MM.1S (cell line): ENCODE measurements around the gene RUNX1.

ENCODE experiments used
- DNase-seq: peaks from one replicate; pipeline ENCODE4 v3.0.0-alpha.2; 2015
- H2AFZ ChIP-seq: fragments of 300-600 bp; sonication (generic); 2 replicates; pipeline ENCODE4 v1.6.0; 2016; ENCODE audit warnings: antibody characterized with exemption, low read length
- H3F3A ChIP-seq: fragments of 300-600 bp; sonication (generic); 2 replicates; pipeline ENCODE4 v1.6.1; 2016; ENCODE audit warnings: mild to moderate bottlenecking, antibody characterized with exemption, low read length, moderate library complexity, mixed read lengths; ENCODE audit not compliant: insufficient read depth
- H3K27ac ChIP-seq: fragments of 300-600 bp; sonication (generic); 2 replicates; pipeline ENCODE4 v1.5.1; 2016; ENCODE audit warnings: mild to moderate bottlenecking, low read length
- H3K27me3 ChIP-seq: fragments of 300-600 bp; sonication (generic); replicated peaks from 2 replicates; pipeline ENCODE4 v1.6.0; 2016; ENCODE audit warnings: low read length; ENCODE audit not compliant: insufficient read depth
- H3K36me3 ChIP-seq: fragments of 300-600 bp; sonication (generic); replicated peaks from 2 replicates; pipeline ENCODE4 v1.6.1; 2016; ENCODE audit warnings: mild to moderate bottlenecking, low read length, mixed read lengths; ENCODE audit not compliant: insufficient read depth
- H3K4me1 ChIP-seq: fragments of 300-600 bp; sonication (generic); 2 replicates; pipeline ENCODE4 v1.6.1; 2016; ENCODE audit warnings: low read length, mixed read lengths
- H3K4me2 ChIP-seq: fragments of 300-600 bp; sonication (generic); 2 replicates; pipeline ENCODE4 v1.6.0; 2016; ENCODE audit warnings: low read depth, low read length
- H3K4me3 ChIP-seq: fragments of 300-600 bp; sonication (generic); 2 replicates; pipeline ENCODE4 v1.5.1; 2016; ENCODE audit warnings: low read length, mixed read lengths
- H3K79me2 ChIP-seq: fragments of 300-600 bp; sonication (generic); 2 replicates; pipeline ENCODE4 v1.6.1; 2016; ENCODE audit warnings: mixed run types, low read length, mixed read lengths
- H3K9ac ChIP-seq: fragments of 300-600 bp; sonication (generic); 2 replicates; pipeline ENCODE4 v1.6.1; 2016; ENCODE audit warnings: low read length, mixed read lengths
- H3K9me2 ChIP-seq: fragments of 300-600 bp; sonication (generic); replicated peaks from 2 replicates; pipeline ENCODE4 v1.6.1; 2016; ENCODE audit warnings: mild to moderate bottlenecking, low read length, mixed read lengths; ENCODE audit not compliant: insufficient read depth
- H3K9me3 ChIP-seq: fragments of 300-600 bp; sonication (generic); replicated peaks from 2 replicates; pipeline ENCODE4 v1.6.1; 2016; ENCODE audit warnings: mild to moderate bottlenecking, low read length, mixed read lengths; ENCODE audit not compliant: insufficient read depth
- H4K20me1 ChIP-seq: fragments of 300-600 bp; sonication (generic); 2 replicates; pipeline ENCODE4 v1.6.1; 2016; ENCODE audit warnings: mild to moderate bottlenecking, low read length, moderate library complexity, mixed read lengths; ENCODE audit not compliant: insufficient read depth
- CTCF ChIP-seq: fragments of 300-600 bp; sonication (generic); IDR thresholded peaks from 2 replicates; pipeline ENCODE4 v1.5.1; 2016; ENCODE audit warnings: antibody characterized with exemption, low read length, mixed read lengths
- EZH2 ChIP-seq: fragments of 300-600 bp; sonication (generic); optimal IDR thresholded peaks from 2 replicates; pipeline ENCODE3; 2017; ENCODE audit warnings: low read depth, mild to moderate bottlenecking, antibody characterized with exemption, low read length, mixed read lengths
- EZH2phosphoT487 ChIP-seq: fragments of 300-600 bp; sonication (generic); IDR thresholded peaks from 2 replicates; pipeline ENCODE4 v1.6.1; 2018; ENCODE audit warnings: antibody characterized with exemption, low read length

The RUNX1 gene

GRCh38 chr21:34981791-34982190 lies 67.3 kb downstream of the RUNX1 start:
- no peak for TF ChIP-seq EZH2
- no peak for TF ChIP-seq EZH2phosphoT487
- no peak for TF ChIP-seq CTCF
- no peaks in the 10 kb centered on the region for H3K79me2 ChIP-seq
- H3K36me3 ChIP-seq = no peaks in the 10 kb centered on the region
- H2AFZ ChIP-seq = no peak overlapping the region
- peaks cover 12% of the 10 kb centered on the region for H3K4me1 ChIP-seq
- H3K4me2 ChIP-seq = no peak overlapping the region
- no peaks in the 10 kb centered on the region for H3F3A ChIP-seq
- DNase-seq = no peak
- H3K4me3 ChIP-seq = no peak overlapping the region
- no peak overlapping the region for H3K27ac ChIP-seq
- no peaks in the 10 kb centered on the region for H3K9me3 ChIP-seq
- H3K27me3 ChIP-seq = peaks cover 10% of the 10 kb centered on the region
- H3K9ac ChIP-seq = no peak overlapping the region
- no peaks in the 10 kb centered on the region for H4K20me1 ChIP-seq
- H3K9me2 ChIP-seq = no peaks in the 10 kb centered on the region

GRCh38 chr21:34980423-34981115 lies 68.5 kb downstream of the RUNX1 start:
- no peak for DNase-seq
- Histone ChIP-seq H3K27me3 (peaks cover 22% of the 10 kb centered on the region), H2AFZ (no peak overlapping the region), H3K27ac (no peak overlapping the region), H3K9me2 (no peaks in the 10 kb centered on the region), H3K9ac (no peak overlapping the region), H3F3A (no peaks in the 10 kb centered on the region), H4K20me1 (no peaks in the 10 kb centered on the region), H3K4me1 (peaks cover 11% of the 10 kb centered on the region), H3K4me2 (no peak overlapping the region), H3K4me3 (no peak overlapping the region), H3K36me3 (no peaks in the 10 kb centered on the region), H3K9me3 (no peaks in the 10 kb centered on the region), H3K79me2 (no peaks in the 10 kb centered on the region)
- TF ChIP-seq EZH2phosphoT487 (no peak), EZH2 (no peak), CTCF (no peak)

- Histone ChIP-seq H3F3A (peaks cover 8% of the 10 kb centered on the region), H3K4me2 (no peak overlapping the region), H3K9me2 (no peaks in the 10 kb centered on the region), H3K9me3 (no peaks in the 10 kb centered on the region), H2AFZ (no peak overlapping the region), H3K36me3 (no peaks in the 10 kb centered on the region), H3K4me1 (peaks cover 23% of the 10 kb centered on the region), H3K9ac (no peak overlapping the region), H3K27ac (no peak overlapping the region), H3K27me3 (peaks cover 27% of the 10 kb centered on the region), H3K4me3 (no peak overlapping the region), H4K20me1 (no peaks in the 10 kb centered on the region), H3K79me2 (no peaks in the 10 kb centered on the region)
- no peak for TF ChIP-seq EZH2
- no peak for TF ChIP-seq CTCF
- TF ChIP-seq EZH2phosphoT487 = no peak
- no peak for DNase-seq
Measured at GRCh38 chr21:34979383-34979782, 69.7 kb downstream of the RUNX1 start.
